Fibroblast of lung (primary cell): ENCODE results near the gene WDHD1. TPM values are rescaled to one million over a fixed set of nuclear protein-coding genes. Genes with fewer than 3 reads are reported as not detected.

Experiments
- DNase-seq, 2 donors: peaks; one replicate each; pipeline versions ENCODE4 v3.0.0 to v3.0.0-alpha.2; 2010; ENCODE audit warnings: low read depth in 2 of 2
- H2AFZ ChIP-seq: 2 replicates; pipeline ENCODE4 v1.5.1; 2012; ENCODE audit warnings: low read length, control low read depth, inconsistent platforms
- H3K27ac ChIP-seq: 2 replicates; pipeline ENCODE4 v1.5.1; 2011; ENCODE audit warnings: low read length, control low read depth; ENCODE audit not compliant: insufficient read depth
- H3K27me3 ChIP-seq: 2 replicates; pipeline ENCODE4 v1.5.1; 2011; ENCODE audit warnings: mild to moderate bottlenecking, low read length; ENCODE audit not compliant: control insufficient read depth, insufficient read depth
- H3K36me3 ChIP-seq: 2 replicates; pipeline ENCODE4 v1.5.1; 2011; ENCODE audit warnings: low read length; ENCODE audit not compliant: control insufficient read depth, insufficient read depth
- H3K4me1 ChIP-seq: 2 replicates; pipeline ENCODE4 v1.5.1; 2011; ENCODE audit warnings: low read length; ENCODE audit not compliant: control insufficient read depth, insufficient read depth; ENCODE audit errors: extremely low read depth
- H3K4me2 ChIP-seq: 2 replicates; pipeline ENCODE4 v1.5.1; 2011; ENCODE audit warnings: low read length, control low read depth; ENCODE audit not compliant: insufficient read depth; ENCODE audit errors: extremely low read depth
- H3K4me3 ChIP-seq, 4 experiments: fragments of 200-600 bp in 1 of 4; sonication (generic) in 1 of 4; replicated peaks in 1 of 4; 2 replicates each; pipeline ENCODE4 v1.5.1; 2011 to 2016; ENCODE audit warnings: low read length in 4 of 4, low read depth in 3 of 4, mild to moderate bottlenecking in 3 of 4, control low read depth in 2 of 4, inconsistent platforms in 1 of 4, mixed read lengths in 1 of 4; ENCODE audit not compliant: insufficient read depth in 1 of 4; ENCODE audit errors: control extremely low read depth in 1 of 4
- H3K79me2 ChIP-seq: 2 replicates; pipeline ENCODE4 v1.5.1; 2012; ENCODE audit warnings: mild to moderate bottlenecking, low read length, inconsistent platforms; ENCODE audit not compliant: control insufficient read depth, insufficient read depth
- H3K9ac ChIP-seq: 2 replicates; pipeline ENCODE4 v1.5.1; 2011; ENCODE audit warnings: mild to moderate bottlenecking, low read length, control low read depth; ENCODE audit not compliant: insufficient read depth
- H3K9me3 ChIP-seq: 2 replicates; pipeline ENCODE4 v1.5.1; 2012; ENCODE audit warnings: low read depth, low read length; ENCODE audit not compliant: control insufficient read depth, insufficient read depth
- H4K20me1 ChIP-seq: 2 replicates; pipeline ENCODE4 v1.5.1; 2011; ENCODE audit warnings: low read length; ENCODE audit not compliant: control insufficient read depth, insufficient read depth; ENCODE audit errors: extremely low read depth
- CTCF ChIP-seq, 2 donors: IDR thresholded peaks in 1 of 2; conservative IDR thresholded peaks in 1 of 2; 1 replicate in 1 of 2; 2 replicates in 1 of 2; pipeline ENCODE4 v1.5.1; 2011 to 2012; ENCODE audit warnings: low read length in 2 of 2, control low read depth in 1 of 2, inconsistent platforms in 1 of 2, low read depth in 1 of 2, mild to moderate bottlenecking in 1 of 2
- EZH2 ChIP-seq: IDR thresholded peaks from 2 replicates; pipeline ENCODE4 v1.5.1; 2012; ENCODE audit warnings: low read length, control low read depth, mild to moderate bottlenecking; ENCODE audit errors: missing control alignments
- polyA plus RNA-seq, 2 donors: library from polyadenylated mRNA; depleted of rRNA in 1 of 2; stranded (reverse) in 1 of 2; unstranded in 1 of 2; fragments of >200 nt; gene quantifications; 2 replicates each; pipeline ENCODE4 v1.2.1, GENCODE V29; 2011 to 2012; ENCODE audit warnings: missing spikeins in 1 of 2
- total RNA-seq: library from RNA; depleted of rRNA; stranded (reverse); fragments of >200 nt; gene quantifications from 2 replicates; pipeline ENCODE4 v1.2.1, GENCODE V29; 2014

The WDHD1 gene
- total and polyA plus RNA-seq, 2 donors (not counting 1 experiment from before 2014, with no cell fraction given), result 7.3 to 8.6 TPM

- no peak overlapping the region for H3K4me3 ChIP-seq
- no peaks in the 10 kb centered on the region for H3K9me3 ChIP-seq
- no peak overlapping the region for H3K4me2 ChIP-seq
- H3K27ac ChIP-seq, result no peak overlapping the region
- no peak for TF ChIP-seq CTCF (conservative IDR thresholded peaks at IDR 0.05 in 1 of 2, IDR thresholded peaks at IDR 0.05 in 1 of 2; ENCODE audit: low read depth in 1 of 2, low read length in 2 of 2)
- TF ChIP-seq EZH2, result no peak
- H3K4me1 ChIP-seq, result peaks cover 4% of the 10 kb centered on the region
- peaks cover 2% of the 10 kb centered on the region for H4K20me1 ChIP-seq
- peaks cover 73% of the 10 kb centered on the region for H3K79me2 ChIP-seq
- peaks cover 3% of the 10 kb centered on the region for H3K36me3 ChIP-seq
- no peak for DNase-seq
- H2AFZ ChIP-seq, result no peak overlapping the region
- no peaks in the 10 kb centered on the region for H3K27me3 ChIP-seq
- no peak overlapping the region for H3K9ac ChIP-seq
Observed at GRCh38 chr14:55054098-55054497, 27.2 kb upstream of the WDHD1 start.

DNA sequence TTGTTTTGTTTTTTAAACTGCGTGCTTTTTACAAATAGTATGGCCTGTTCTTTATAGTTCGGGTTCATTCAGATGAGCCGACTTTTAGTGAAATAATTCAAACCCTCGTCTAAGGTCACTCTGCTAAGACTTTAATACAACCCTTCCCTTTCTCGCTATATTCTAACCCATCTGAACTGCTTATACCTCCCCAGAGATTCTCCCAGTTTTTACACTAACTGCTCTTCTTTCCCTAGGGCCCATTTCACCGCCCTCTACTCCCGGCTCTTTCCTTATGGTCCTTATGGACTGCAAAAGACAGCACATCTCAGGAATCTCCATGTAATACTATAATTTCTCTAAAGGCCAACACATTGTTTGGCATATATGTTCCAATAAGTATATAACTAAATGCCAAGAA is 26.6 kb upstream of the WDHD1 start:
- H3K27ac ChIP-seq, result no peak overlapping the region
- peak overlapping the region; percentile 85 to 97 (median 95) for H3K4me3 ChIP-seq
- no peaks in the 10 kb centered on the region for H3K27me3 ChIP-seq
- H3K36me3 ChIP-seq, result peaks cover 3% of the 10 kb centered on the region
- peaks cover 68% of the 10 kb centered on the region for H3K79me2 ChIP-seq
- H4K20me1 ChIP-seq, result peaks cover 2% of the 10 kb centered on the region
- H3K9me3 ChIP-seq, result no peaks in the 10 kb centered on the region
- TF ChIP-seq EZH2 (no peak), CTCF (conservative IDR thresholded peaks at IDR 0.05 in 1 of 2, IDR thresholded peaks at IDR 0.05 in 1 of 2; ENCODE audit: low read depth in 1 of 2, low read length in 2 of 2) (no peak)
- peaks cover 4% of the 10 kb centered on the region for H3K4me1 ChIP-seq
- no peak overlapping the region for H2AFZ ChIP-seq
- no peak for DNase-seq
- no peak overlapping the region for H3K9ac ChIP-seq
- peak overlapping the region; percentile 81 for H3K4me2 ChIP-seq

GRCh38 chr14:55053018-55053417 is 26.1 kb upstream of the WDHD1 start:
- DNase-seq, result no peak
- H4K20me1 ChIP-seq, result peaks cover 2% of the 10 kb centered on the region
- TF ChIP-seq EZH2 (no peak), CTCF (conservative IDR thresholded peaks at IDR 0.05 in 1 of 2, IDR thresholded peaks at IDR 0.05 in 1 of 2; ENCODE audit: low read depth in 1 of 2, low read length in 2 of 2) (no peak)
- H2AFZ ChIP-seq, result no peak overlapping the region
- H3K4me1 ChIP-seq, result peaks cover 4% of the 10 kb centered on the region
- no peaks in the 10 kb centered on the region for H3K27me3 ChIP-seq
- H3K36me3 ChIP-seq, result peaks cover 3% of the 10 kb centered on the region
- peak overlapping the region; percentile 100 for H3K27ac ChIP-seq
- peak overlapping the region; percentile 100 for H3K9ac ChIP-seq
- peaks cover 63% of the 10 kb centered on the region for H3K79me2 ChIP-seq
- H3K4me3 ChIP-seq, result peak overlapping the region; percentile 85 to 97 (median 95)
- H3K4me2 ChIP-seq, result peak overlapping the region; percentile 81
- no peaks in the 10 kb centered on the region for H3K9me3 ChIP-seq
